K562 (cell line): Measurements from ENCODE around the gene ZNF521. TPM values are rescaled to one million over a fixed set of nuclear protein-coding genes. Genes with fewer than 3 reads are reported as not detected.

Experiments
- BHLHE40 ChIP-seq: IDR thresholded peaks from 2 replicates; pipeline ENCODE4 v1.6.1; 2011; ENCODE audit warnings: low read length, improper control_type of control experiment
- BRF1 ChIP-seq: IDR thresholded peaks from 3 replicates; pipeline ENCODE4 v1.6.1; 2011; ENCODE audit warnings: borderline replicate concordance, mild to moderate bottlenecking; ENCODE audit not compliant: insufficient read length; ENCODE audit errors: extremely low read depth
- CLOCK ChIP-seq: fragments of 250-450 bp; sonication (Bioruptor Pico); IDR thresholded peaks from 2 replicates; pipeline ENCODE4 v1.4.0; 2020; ENCODE audit warnings: mild to moderate bottlenecking, moderate library complexity, borderline replicate concordance
- ETV6 ChIP-seq, 3 experiments: fragments of 150-350 bp in 1 of 3; sonication (generic) in 1 of 3; formaldehyde crosslinking in 1 of 3; IDR thresholded peaks; 2 replicates each; pipeline versions ENCODE4 v1.6.1 to v1.8.0; 2014 to 2022; ENCODE audit warnings: borderline replicate concordance in 2 of 3, low read depth in 2 of 3, antibody characterized with exemption in 1 of 3, low read length in 1 of 3, mild to moderate bottlenecking in 1 of 3, missing genetic modification reagents in 1 of 3
- KAT2B ChIP-seq: IDR thresholded peaks from one replicate; pipeline ENCODE4 v1.6.1; 2012; ENCODE audit warnings: low read depth, mild to moderate bottlenecking, control low read depth, inconsistent platforms, low read length, moderate library complexity
- KDM1A ChIP-seq, 2 experiments: fragments of 450-650 bp; IDR thresholded peaks; 2 replicates each; pipeline ENCODE4 v1.6.1; 2016; ENCODE audit warnings: mild to moderate bottlenecking in 2 of 2
- KLF1 ChIP-seq: fragments of 450-650 bp; IDR thresholded peaks from 2 replicates; pipeline ENCODE4 v1.6.1; 2016; ENCODE audit warnings: missing genetic modification characterization, missing compliant biosample characterization
- NR1H2 ChIP-seq: sonication (generic); formaldehyde crosslinking; IDR thresholded peaks from 2 replicates; pipeline ENCODE4 v1.4.0; 2020; ENCODE audit warnings: mild to moderate bottlenecking, missing genetic modification reagents
- NR4A1 ChIP-seq, 2 experiments: fragments of 250-450 bp in 1 of 2; fragments of 450-650 bp in 1 of 2; sonication (Bioruptor Pico) in 1 of 2; IDR thresholded peaks; 2 replicates each; pipeline versions ENCODE4 v1.4.0 to v1.6.1; 2016 to 2020; ENCODE audit warnings: mild to moderate bottlenecking in 2 of 2, missing compliant biosample characterization in 1 of 2, missing genetic modification characterization in 1 of 2, moderate library complexity in 1 of 2
- NUFIP1 ChIP-seq: fragments of 450-650 bp; IDR thresholded peaks from 2 replicates; pipeline ENCODE4 v1.6.1; 2018; ENCODE audit not compliant: partially characterized antibody
- PHF20 ChIP-seq: fragments of 450-650 bp; IDR thresholded peaks from 2 replicates; pipeline ENCODE4 v1.6.1; 2018; ENCODE audit not compliant: partially characterized antibody
- PHF8 ChIP-seq: fragments of 200-600 bp; sonication (generic); IDR thresholded peaks from 2 replicates; pipeline ENCODE4 v1.6.1; 2012; ENCODE audit warnings: mixed run types, mild to moderate bottlenecking, inconsistent platforms, low read length, moderate library complexity, borderline replicate concordance
- RBBP5 ChIP-seq: fragments of 200-600 bp; sonication (generic); IDR thresholded peaks from 2 replicates; pipeline ENCODE4 v1.6.1; 2012; ENCODE audit warnings: borderline replicate concordance, mild to moderate bottlenecking, low read length, control low read depth, inconsistent platforms; ENCODE audit not compliant: insufficient read depth, poor library complexity, severe bottlenecking
- TCF7 ChIP-seq: sonication (generic); IDR thresholded peaks from 2 replicates; pipeline ENCODE4 v1.6.1; 2016; ENCODE audit warnings: antibody characterized with exemption, borderline replicate concordance
- ZNF57 ChIP-seq: fragments of 450-650 bp; formaldehyde crosslinking; IDR thresholded peaks from 2 replicates; pipeline ENCODE4 v1.4.0; 2020; ENCODE audit warnings: mild to moderate bottlenecking, moderate library complexity
- ZNF696 ChIP-seq: fragments of 250-450 bp; sonication (Bioruptor Pico); conservative IDR thresholded peaks from 2 replicates; pipeline ENCODE4 v1.4.0; 2020; ENCODE audit warnings: mild to moderate bottlenecking, moderate library complexity
- polyA plus RNA-seq, 8 experiments: library from polyadenylated mRNA; depleted of rRNA in 4 of 8; stranded (reverse) in 5 of 8; unstranded in 3 of 8; fragments of >200 nt; fragmentation: Nextera tagmentation in 2 of 8; fragmentation: Illumina TruSeq in 1 of 8; extraction: Ambion mirVana in 2 of 8; extraction: Trizol in 1 of 8; gene quantifications; 2 replicates each; pipeline versions ENCODE4 v1.2.1 to v1.2.3, GENCODE V29; 2011 to 2014; ENCODE audit warnings: inconsistent platforms in 1 of 8, missing spikeins in 1 of 8
- total RNA-seq, 7 experiments: library from RNA; depleted of rRNA in 6 of 7; stranded (reverse); fragments of >200 nt in 6 of 7; fragmentation: Illumina TruSeq in 2 of 7; extraction: Trizol in 2 of 7; gene quantifications; 2 replicates each; pipeline versions ENCODE4 v1.2.1 to v1.2.3, GENCODE V29; 2011 to 2021; ENCODE audit warnings: low replicate concordance in 1 of 7
- TF ChIP-seq, protein P1 (sequence below): fragments of 450-650 bp; IDR thresholded peaks from 2 replicates; pipeline ENCODE4 v1.6.1; 2014; ENCODE audit warnings: low read depth, mild to moderate bottlenecking, moderate library complexity, borderline replicate concordance
- TF ChIP-seq, protein P2 (sequence below): fragments of 250-450 bp; sonication (Bioruptor Pico); IDR thresholded peaks from 2 replicates; pipeline ENCODE4 v1.5.0; 2022; ENCODE audit warnings: mild to moderate bottlenecking

The ZNF521 gene
- total and polyA plus RNA-seq, 9 of the 15 experiments (the other 6 are each of a cell fraction or from before 2014, with no cell fraction given), result 1.2 to 5.8 (median 1.6) TPM

DNA sequence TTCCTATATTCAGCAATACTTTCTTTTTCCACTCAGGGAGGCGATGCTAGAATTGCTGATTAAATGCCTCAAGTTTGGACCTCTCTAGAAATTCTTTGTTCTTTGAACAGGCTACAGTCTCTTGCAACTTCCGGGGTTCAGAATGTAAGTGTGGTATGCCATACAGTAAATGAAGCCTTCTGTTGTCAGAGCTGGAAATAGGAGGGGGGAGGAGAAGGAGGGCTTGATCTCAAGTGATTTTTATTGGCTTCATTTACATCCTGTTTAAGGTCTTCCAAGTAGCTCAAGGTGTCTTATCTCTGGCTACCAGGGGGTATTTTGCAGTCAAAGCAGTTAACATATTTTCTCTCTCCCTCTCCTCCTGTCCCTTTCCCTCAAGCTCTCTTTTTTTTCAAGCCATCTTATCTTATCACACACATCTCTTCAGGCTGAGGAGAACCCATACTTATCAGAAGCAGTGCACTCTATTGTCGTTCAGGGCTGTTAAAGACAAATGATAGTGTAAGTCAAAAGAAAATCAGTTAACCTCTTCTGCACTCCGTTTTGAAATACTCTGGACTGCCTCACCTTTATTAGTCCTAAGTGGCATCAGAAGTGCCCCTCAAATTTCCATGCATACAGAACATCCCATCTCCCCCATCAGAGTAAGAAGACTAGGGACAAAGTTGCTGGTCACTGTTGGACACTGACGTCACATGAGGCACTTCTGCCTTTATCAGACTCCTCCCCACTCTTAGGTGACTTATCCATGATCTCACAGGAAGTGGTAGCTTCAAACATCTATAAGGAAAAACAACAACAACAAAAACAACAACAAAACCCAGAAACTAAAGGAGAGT is 112.2 kb downstream of the ZNF521 start (continued):
- TF ChIP-seq CLOCK (no peak), BRF1 (no peak), BHLHE40 (no peak), ZNF696 (CRISPR knock-in tag) (no peak), NR1H2 (CRISPR knock-in tag) (no peak), TCF7 (no peak), ETV6 (IDR thresholded peaks at IDR 0.05; ENCODE audit: borderline replicate concordance in 1 of 2, low read depth in 2 of 2, low read length in 1 of 2) (no peak), ETV6 (CRISPR knock-in tag; IDR thresholded peaks at IDR 0.05; ENCODE audit: borderline replicate concordance) (no peak), NUFIP1 (no peak), KAT2B (no peak), PHF20 (no peak), RBBP5 (no peak), KDM1A (IDR thresholded peaks at IDR 0.05) (peak; percentile 84 to 87), PHF8 (no peak), ZNF57 (CRISPR knock-in tag) (no peak), NR4A1 (CRISPR knock-in tag; IDR thresholded peaks at IDR 0.05) (no peak), NR4A1 (tag; IDR thresholded peaks at IDR 0.05) (no peak), KLF1 (tag) (no peak)
- TF ChIP-seq, protein P1, sequence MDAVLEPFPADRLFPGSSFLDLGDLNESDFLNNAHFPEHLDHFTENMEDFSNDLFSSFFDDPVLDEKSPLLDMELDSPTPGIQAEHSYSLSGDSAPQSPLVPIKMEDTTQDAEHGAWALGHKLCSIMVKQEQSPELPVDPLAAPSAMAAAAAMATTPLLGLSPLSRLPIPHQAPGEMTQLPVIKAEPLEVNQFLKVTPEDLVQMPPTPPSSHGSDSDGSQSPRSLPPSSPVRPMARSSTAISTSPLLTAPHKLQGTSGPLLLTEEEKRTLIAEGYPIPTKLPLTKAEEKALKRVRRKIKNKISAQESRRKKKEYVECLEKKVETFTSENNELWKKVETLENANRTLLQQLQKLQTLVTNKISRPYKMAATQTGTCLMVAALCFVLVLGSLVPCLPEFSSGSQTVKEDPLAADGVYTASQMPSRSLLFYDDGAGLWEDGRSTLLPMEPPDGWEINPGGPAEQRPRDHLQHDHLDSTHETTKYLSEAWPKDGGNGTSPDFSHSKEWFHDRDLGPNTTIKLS, result no peak
- TF ChIP-seq, protein P2, sequence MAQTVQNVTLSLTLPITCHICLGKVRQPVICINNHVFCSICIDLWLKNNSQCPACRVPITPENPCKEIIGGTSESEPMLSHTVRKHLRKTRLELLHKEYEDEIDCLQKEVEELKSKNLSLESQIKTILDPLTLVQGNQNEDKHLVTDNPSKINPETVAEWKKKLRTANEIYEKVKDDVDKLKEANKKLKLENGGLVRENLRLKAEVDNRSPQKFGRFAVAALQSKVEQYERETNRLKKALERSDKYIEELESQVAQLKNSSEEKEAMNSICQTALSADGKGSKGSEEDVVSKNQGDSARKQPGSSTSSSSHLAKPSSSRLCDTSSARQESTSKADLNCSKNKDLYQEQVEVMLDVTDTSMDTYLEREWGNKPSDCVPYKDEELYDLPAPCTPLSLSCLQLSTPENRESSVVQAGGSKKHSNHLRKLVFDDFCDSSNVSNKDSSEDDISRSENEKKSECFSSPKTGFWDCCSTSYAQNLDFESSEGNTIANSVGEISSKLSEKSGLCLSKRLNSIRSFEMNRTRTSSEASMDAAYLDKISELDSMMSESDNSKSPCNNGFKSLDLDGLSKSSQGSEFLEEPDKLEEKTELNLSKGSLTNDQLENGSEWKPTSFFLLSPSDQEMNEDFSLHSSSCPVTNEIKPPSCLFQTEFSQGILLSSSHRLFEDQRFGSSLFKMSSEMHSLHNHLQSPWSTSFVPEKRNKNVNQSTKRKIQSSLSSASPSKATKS (CRISPR knock-in tag), result no peak
